Measurements from ENCODE around the gene UMODL1.

Gene UMODL1

GRCh38 chr21:42107177-42107880 is 36.2 kb downstream of the UMODL1 start:
- Histone ChIP-seq H3K9me3 (no peaks in the 10 kb centered on the region), H3K36me3 (no peaks in the 10 kb centered on the region), H3K27me3 (peaks cover 10% of the 10 kb centered on the region), H3K27ac (no peak overlapping the region), H3K4me3 (ENCODE audit: low read depth in 1 of 2, low read length in 1 of 2) (no peak overlapping the region), H3K4me1 (ENCODE audit: control insufficient read depth in 1 of 2, insufficient read depth in 1 of 2, low read depth in 1 of 2, low read length in 1 of 2) (peaks cover 4 to 10% of the 10 kb centered on the region in 2 experiments)
- TF ChIP-seq, protein P1, sequence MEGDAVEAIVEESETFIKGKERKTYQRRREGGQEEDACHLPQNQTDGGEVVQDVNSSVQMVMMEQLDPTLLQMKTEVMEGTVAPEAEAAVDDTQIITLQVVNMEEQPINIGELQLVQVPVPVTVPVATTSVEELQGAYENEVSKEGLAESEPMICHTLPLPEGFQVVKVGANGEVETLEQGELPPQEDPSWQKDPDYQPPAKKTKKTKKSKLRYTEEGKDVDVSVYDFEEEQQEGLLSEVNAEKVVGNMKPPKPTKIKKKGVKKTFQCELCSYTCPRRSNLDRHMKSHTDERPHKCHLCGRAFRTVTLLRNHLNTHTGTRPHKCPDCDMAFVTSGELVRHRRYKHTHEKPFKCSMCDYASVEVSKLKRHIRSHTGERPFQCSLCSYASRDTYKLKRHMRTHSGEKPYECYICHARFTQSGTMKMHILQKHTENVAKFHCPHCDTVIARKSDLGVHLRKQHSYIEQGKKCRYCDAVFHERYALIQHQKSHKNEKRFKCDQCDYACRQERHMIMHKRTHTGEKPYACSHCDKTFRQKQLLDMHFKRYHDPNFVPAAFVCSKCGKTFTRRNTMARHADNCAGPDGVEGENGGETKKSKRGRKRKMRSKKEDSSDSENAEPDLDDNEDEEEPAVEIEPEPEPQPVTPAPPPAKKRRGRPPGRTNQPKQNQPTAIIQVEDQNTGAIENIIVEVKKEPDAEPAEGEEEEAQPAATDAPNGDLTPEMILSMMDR (IDR thresholded peaks at IDR 0.05), result no peak

DNA sequence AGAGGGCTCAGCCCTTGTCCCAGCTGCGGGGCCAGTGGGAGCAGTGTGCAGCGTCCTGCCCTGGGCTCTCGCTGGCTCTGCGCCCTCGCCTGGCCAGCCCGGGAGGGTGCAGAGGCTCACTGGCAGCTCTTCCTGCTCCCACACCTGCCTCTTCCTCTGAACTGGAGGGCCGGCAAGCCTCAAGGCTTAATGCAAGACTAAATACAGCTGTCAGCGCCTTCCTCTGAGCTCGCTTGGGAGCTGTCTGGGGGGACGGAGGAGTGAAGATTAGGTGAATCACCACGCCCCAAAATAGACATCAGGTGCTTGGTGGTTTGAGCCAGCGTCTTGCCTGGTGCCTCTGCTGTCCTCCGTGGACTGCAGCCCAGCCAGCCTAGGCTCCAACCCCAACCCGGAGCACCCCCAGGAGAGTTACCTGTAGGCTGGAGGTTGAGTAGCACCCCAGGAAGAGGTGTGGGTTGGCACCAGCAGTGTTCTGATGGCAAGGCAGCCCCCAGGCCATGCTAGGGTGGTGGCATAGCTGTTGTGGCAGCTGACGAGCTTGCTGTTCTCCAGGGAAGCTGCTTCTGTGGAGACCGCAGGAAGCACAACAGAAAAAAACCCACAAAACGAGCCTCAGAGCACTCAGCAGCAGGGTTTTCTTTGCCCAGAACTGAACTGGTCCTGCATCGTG is 36.9 kb downstream of the UMODL1 start:
- H3K27me3 ChIP-seq, result peaks cover 10% of the 10 kb centered on the region
- no peaks in the 10 kb centered on the region for H3K9me3 ChIP-seq
- H3K4me1 ChIP-seq (ENCODE audit: control insufficient read depth in 1 of 2, insufficient read depth in 1 of 2, low read depth in 1 of 2, low read length in 1 of 2), result peaks cover 4 to 10% of the 10 kb centered on the region in 2 experiments
- no peaks in the 10 kb centered on the region for H3K36me3 ChIP-seq
- TF ChIP-seq, protein P1 (IDR thresholded peaks at IDR 0.05), result no peak
- no peak overlapping the region for H3K27ac ChIP-seq
- H3K4me3 ChIP-seq (ENCODE audit: low read depth in 1 of 2, low read length in 1 of 2), result no peak overlapping the region

GRCh38 chr21:42108554-42109340 is 37.6 kb downstream of the UMODL1 start:
- H3K27ac ChIP-seq, result no peak overlapping the region
- no peaks in the 10 kb centered on the region for H3K9me3 ChIP-seq
- peaks cover 4 to 10% of the 10 kb centered on the region in 2 experiments for H3K4me1 ChIP-seq (ENCODE audit: control insufficient read depth in 1 of 2, insufficient read depth in 1 of 2, low read depth in 1 of 2, low read length in 1 of 2)
- no peak overlapping the region for H3K4me3 ChIP-seq (ENCODE audit: low read depth in 1 of 2, low read length in 1 of 2)
- H3K36me3 ChIP-seq, result no peaks in the 10 kb centered on the region
- H3K27me3 ChIP-seq, result peaks cover 10% of the 10 kb centered on the region
- TF ChIP-seq, protein P1 (IDR thresholded peaks at IDR 0.05), result no peak

DNA sequence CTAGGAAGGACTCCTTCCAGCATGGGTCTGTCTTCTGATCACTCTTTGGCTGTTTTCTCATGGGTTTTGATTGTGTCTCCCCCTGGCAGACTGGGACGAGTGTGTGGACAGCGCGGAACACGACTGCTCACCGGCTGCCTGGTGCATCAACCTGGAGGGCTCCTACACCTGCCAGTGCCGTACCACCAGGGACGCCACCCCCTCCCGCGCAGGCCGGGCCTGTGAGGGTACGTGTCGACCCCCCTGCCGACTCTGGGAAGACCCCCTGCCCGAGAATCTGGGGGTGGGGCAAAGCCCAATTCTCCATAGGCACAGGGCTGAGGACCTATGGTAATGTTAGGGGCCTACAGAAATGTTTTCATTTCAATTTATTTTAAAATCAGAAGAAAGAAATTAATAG is 38.4 kb downstream of the UMODL1 start:
- peaks cover 10% of the 10 kb centered on the region for H3K27me3 ChIP-seq
- no peak overlapping the region for H3K4me3 ChIP-seq (ENCODE audit: low read depth in 1 of 2, low read length in 1 of 2)
- peaks cover 4 to 10% of the 10 kb centered on the region in 2 experiments for H3K4me1 ChIP-seq (ENCODE audit: control insufficient read depth in 1 of 2, insufficient read depth in 1 of 2, low read depth in 1 of 2, low read length in 1 of 2)
- H3K36me3 ChIP-seq, result no peaks in the 10 kb centered on the region
- TF ChIP-seq, protein P1 (IDR thresholded peaks at IDR 0.05), result no peak
- no peaks in the 10 kb centered on the region for H3K9me3 ChIP-seq
- no peak overlapping the region for H3K27ac ChIP-seq

GRCh38 chr21:42109873-42110525 is 38.9 kb downstream of the UMODL1 start:
- Histone ChIP-seq H3K4me3 (ENCODE audit: low read depth in 1 of 2, low read length in 1 of 2) (no peak overlapping the region), H3K9me3 (no peaks in the 10 kb centered on the region), H3K27me3 (peaks cover 10% of the 10 kb centered on the region), H3K27ac (no peak overlapping the region), H3K36me3 (no peaks in the 10 kb centered on the region), H3K4me1 (ENCODE audit: control insufficient read depth in 1 of 2, insufficient read depth in 1 of 2, low read depth in 1 of 2, low read length in 1 of 2) (peaks cover 4 to 10% of the 10 kb centered on the region in 2 experiments)
- TF ChIP-seq, protein P1 (IDR thresholded peaks at IDR 0.05), result no peak

Data from neutrophil (primary cell).